NCI-H2227 (cell line): ENCODE data around the gene CAMK1D.

Experiments used
- DNase-seq: peaks from one replicate; lab custom pipeline; 2025; ENCODE audit not compliant: unreplicated experiment; lab: John Stamatoyannopoulos, UW

CAMK1D gene

GRCh38 chr10:12874501-12874900, 525.2 kb downstream of the CAMK1D start:
- no peak for DNase-seq

- no peak for DNase-seq
Observed at GRCh38 chr10:12875100-12875499, 525.8 kb downstream of the CAMK1D start.

GRCh38 chr10:12876266-12876665, 526.9 kb downstream of the CAMK1D start:
- DNase-seq = no peak

- no peak for DNase-seq
Observed at GRCh38 chr10:12877150-12877549, 527.8 kb downstream of the CAMK1D start.

GRCh38 chr10:12880423-12880822, 531.1 kb downstream of the CAMK1D start:
- no peak for DNase-seq

- DNase-seq = no peak
Observed at GRCh38 chr10:12884851-12885250, 535.5 kb downstream of the CAMK1D start.
